Activated CD4-positive, CD25-positive, alpha-beta regulatory T cell treated with anti-CD3 and anti-CD28 coated beads, Interleukin-2, amount 50 U/mL, for 24 hours (primary cell): ENCODE measurements around the gene PROM2.

ENCODE experiments used
- ATAC-seq, 2 donors: fragments of 150-1000 bp; cut with Tn5 transposase; one replicate each; pipeline ENCODE4 v1.10.0; 2021; ENCODE audit warnings: mild to moderate bottlenecking in 1 of 2, moderate library complexity in 1 of 2

PROM2 gene

GRCh38 chr2:95287336-95287735 lies 13.1 kb downstream of the PROM2 start:
- ATAC-seq, result no peak

GRCh38 chr2:95287806-95288205 lies 13.6 kb downstream of the PROM2 start:
- ATAC-seq, result no peak

GRCh38 chr2:95289253-95289652 lies 15.0 kb downstream of the PROM2 start:
- ATAC-seq, result no peak

DNA sequence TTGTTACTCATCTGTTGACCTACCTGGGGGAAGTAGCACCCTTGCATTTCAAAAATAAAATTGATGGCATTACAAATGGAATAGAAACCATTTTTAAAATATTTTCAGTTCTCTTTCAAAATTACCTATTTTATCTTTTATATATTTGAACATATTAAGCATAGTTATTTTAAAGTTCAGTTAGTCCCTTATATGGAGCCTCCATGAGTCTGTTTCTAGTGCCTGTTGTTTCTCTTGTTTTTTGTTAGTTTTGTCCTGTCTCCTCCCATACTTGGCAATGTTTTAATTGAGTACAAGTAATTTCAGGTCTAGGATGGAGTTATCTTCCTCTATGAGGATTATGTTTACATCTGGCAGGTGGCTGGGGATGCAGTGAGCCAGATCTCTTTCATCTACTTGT lies 17.0 kb downstream of the PROM2 start:
- ATAC-seq, result no peak

DNA sequence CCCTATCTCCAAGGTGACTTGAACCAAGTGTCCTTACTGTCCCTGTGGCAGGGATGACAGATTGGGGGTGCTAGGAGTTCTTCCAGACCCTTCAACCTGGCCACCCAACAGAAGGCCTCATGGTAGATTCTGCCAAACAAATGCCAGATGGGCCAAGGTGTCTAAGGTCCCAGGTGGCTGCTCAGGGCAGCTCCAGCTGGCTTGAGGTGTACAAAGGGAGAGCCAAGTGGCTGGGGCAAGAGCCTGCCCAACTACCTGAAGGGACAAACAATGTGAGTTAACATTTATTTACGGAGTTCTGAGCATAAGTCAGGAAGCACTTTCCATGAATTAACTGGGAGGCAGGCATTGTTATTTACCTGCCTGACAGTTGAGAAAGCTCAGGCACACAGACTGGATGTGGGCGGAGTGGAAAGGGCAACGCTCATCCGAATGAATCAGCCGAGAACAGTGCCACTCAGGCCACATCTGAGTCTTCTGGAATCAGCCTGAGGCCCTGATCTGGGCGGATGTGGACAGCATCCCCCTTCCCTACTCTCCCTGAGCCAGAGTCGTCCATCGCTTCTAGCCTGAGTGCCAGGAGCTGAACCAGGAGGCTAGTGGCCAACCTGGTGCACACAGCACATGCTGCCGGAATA lies 18.5 kb downstream of the PROM2 start:
- ATAC-seq, result no peak

GRCh38 chr2:95294579-95295250 lies 20.5 kb downstream of the PROM2 start:
- no peak for ATAC-seq

GRCh38 chr2:95295376-95295775 lies 21.1 kb downstream of the PROM2 start:
- ATAC-seq, result no peak

GRCh38 chr2:95296011-95296410 lies 21.8 kb downstream of the PROM2 start:
- no peak for ATAC-seq

DNA sequence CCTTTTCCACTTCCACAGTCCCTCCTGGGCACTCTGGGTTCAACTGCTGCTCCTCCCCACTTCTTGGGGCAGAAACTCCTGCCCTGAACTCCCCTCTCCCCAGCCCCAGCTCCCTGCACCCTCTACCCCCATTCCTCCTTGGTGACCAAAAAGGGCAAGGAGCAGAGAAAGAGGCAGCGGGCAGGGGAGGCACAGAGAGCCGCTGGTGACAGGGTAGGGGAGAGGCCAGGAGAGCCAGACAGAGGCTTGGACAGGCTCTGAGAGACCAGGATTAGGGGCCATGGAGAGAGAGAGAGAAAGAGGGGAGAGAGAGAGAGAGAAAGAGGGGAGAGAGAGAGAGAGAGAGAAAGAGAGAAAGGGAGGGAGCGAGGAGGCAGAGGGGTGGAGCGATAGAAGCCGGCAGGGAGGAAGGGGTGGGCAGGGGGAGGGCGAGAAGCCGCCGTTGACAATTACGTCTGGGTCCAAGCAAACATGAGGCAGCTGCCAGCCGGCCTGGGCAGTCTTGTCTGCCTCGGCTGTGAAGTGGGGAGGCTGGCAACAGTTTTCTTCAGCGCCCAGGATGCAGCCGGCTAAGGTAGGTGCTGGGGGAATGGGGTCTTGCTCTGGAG lies 22.7 kb downstream of the PROM2 start, which contains the start of gene KCNIP3:
TSS of gene KCNIP3 (plus strand) at position 468 of the 608 bp plus-strand sequence. CDS start at position 560, 92 bp downstream.
- no peak for ATAC-seq

GRCh38 chr2:95297639-95298395 lies 23.6 kb downstream of the PROM2 start:
- no peak for ATAC-seq

DNA sequence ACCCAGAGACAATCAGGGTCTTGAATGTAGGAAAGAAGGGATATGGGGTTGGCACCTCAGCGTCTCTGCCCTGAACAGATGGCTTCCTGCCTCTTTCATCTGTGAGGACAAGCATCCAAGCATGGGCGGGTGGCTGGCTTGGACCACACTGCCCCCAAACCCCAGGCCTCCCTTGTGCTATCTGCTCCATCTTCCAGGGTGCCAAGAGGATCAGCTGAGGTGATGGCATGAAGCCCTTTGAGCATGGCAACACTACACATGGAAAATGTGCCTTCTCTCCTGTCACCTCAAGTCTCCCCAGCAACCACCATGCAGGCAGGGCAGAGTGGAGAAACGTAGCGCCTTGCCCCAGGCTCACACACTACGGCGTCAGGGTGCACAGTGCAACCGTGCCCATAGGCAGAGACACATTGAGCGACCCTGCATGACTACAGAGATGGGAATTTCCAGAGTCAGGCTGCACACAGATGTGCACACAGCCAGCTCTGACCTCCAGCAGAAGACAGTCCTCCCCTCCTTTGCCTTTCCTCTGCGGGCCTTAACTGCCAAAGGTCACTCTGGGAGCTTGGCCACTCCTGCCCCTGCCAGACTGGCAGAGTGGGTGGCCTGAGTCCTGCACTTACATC lies 24.4 kb downstream of the PROM2 start:
- no peak for ATAC-seq

DNA sequence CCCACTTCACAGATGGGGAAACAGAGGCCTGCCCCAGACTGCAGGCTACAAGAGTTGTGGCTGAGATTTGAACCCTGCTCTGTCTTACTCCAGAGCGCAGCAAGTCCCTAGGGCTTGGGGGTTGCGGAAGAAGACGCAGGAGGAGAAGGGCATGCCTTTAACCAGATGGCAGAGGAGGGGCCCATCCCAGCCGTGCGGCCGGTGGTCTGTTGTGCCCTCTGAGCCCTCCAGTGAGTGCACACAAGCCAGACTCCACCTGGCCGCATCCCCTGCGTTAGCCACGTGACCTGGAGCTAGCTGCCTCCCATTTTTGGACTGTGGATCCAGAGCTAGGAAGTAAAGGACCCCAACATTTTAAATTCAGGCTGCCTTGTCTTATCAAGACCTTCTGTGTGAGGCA lies 25.7 kb downstream of the PROM2 start:
- ATAC-seq, result no peak

DNA sequence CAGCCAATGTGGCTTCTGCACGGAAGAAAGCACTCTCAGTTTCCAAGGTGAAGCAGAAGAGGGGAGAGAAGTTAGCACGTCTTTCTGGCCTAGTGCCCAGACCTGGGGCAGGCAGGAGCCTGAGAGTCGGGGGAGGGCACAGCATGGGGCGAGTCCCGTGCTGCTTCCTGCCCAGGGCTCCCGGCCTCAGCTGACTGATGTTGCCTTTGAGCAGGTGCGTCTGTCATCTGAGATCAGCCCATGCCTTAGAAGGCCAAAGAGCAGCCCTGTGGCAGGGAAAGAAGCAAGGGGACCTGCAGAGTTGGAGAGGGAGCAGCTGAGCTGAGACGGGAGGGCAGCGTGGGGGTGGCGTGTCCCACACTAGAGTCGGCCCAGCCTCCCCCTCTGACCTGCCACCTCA lies 26.2 kb downstream of the PROM2 start:
- no peak for ATAC-seq

DNA sequence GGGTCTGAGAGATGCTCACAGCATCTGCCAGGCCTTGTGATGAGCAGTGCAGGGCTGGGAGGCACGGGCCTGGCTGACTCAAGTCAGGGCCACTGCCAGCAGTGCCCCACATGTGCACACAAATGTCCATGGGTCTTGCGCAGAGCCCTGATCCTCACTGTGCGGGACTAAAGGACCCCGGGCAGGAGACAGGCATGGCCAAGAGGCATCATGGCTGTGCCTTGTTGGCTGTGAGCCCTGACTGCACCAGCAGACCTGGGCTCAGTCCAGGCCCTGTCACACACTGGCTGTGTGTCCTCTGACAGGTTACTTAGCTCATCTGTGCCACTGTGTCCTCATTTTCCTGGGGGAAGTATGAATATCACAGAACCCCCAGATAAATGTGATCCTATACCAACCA lies 26.9 kb downstream of the PROM2 start:
- no peak for ATAC-seq

- ATAC-seq, result no peak
Measured at GRCh38 chr2:95301876-95302641, 27.8 kb downstream of the PROM2 start.

- no peak for ATAC-seq
Measured at GRCh38 chr2:95303191-95303919, 29.1 kb downstream of the PROM2 start.

DNA sequence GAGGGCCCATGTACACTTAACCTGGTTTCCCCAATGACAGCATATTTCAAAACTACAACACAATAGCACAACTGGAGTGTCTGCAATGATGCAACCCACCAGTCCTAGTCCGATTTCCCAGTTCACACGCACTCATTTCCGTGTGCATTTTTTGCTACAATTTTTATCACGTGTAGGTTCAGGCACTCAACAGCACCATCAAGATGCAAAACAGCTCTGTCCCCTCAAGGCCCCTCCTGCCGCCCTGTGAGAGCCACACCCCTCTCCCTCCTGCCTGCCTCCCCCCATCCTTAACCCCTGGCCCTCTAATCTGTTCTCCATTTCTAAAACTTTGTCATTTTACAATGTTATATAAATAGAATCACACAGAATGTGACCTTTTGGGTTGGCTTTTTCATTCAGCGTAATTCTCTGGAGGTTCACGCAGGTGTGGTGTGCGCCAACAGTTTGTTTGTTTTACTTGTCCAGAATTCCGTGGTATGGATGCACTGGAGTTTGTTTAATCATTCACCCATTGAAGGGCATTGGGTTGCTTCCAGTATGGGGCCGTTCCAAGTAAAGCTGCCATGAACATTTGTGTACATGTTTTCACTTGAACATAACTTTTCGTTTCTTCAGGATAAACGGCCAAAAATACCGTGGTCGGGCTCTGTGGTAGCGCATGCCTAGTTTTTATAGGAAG lies 31.3 kb downstream of the PROM2 start:
- ATAC-seq, result no peak

DNA sequence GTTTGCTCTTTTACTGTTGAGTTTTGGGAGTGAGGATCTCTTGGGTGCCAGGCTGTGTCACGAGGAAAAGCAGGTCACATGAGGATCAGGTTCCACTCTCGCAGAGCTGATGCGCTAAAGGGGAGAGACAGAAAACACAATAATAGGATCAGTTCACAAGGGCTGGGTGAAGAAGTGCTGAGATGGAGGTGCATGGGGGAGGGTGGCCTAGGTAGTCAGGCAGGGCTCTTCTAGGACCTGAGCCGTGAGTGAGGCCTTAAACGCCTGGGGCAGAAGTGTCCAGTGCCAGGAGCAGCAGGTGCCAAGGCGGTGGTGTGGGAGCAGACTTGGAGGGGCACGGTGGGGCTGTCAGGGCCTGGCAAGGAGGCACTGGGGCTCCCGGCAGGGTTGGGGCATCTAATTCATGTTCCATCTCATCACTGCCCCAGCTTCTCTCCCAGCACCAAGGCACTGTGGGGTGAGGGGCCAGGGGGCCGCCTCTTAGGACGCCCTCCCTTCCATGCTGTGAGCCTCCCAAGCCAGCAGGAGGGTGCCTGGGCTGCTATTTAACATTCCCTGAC lies 32.2 kb downstream of the PROM2 start:
- no peak for ATAC-seq

GRCh38 chr2:95307036-95307435 lies 32.8 kb downstream of the PROM2 start:
- ATAC-seq, result no peak

GRCh38 chr2:95307878-95308277 lies 33.6 kb downstream of the PROM2 start:
- ATAC-seq, result no peak
